Astrocyte of the spinal cord (primary cell): Measurements from ENCODE around the gene SHISAL1.
A peak's percentile ranks its signal among the peaks of the same experiment; 100 is the strongest.

ENCODE experiments used
- DNase-seq: peaks from one replicate; pipeline ENCODE4 v3.0.0; 2011; ENCODE audit warnings: low read depth, low spot score
- H3K4me3 ChIP-seq: 2 replicates; pipeline ENCODE4 v1.5.1; 2011; ENCODE audit warnings: low read depth, mild to moderate bottlenecking, low read length, moderate library complexity
- in situ Hi-C: cut with HindIII; loops from 2 replicates; pipeline ENCODE4 v1.10.0; 2017; ENCODE audit warnings: low sequenced_read_pairs
- TF ChIP-seq, protein P1 (sequence below): IDR thresholded peaks from 2 replicates; pipeline ENCODE4 v1.5.1; 2012; ENCODE audit warnings: low read depth, mild to moderate bottlenecking, low read length, inconsistent platforms

SHISAL1 gene

DNA sequence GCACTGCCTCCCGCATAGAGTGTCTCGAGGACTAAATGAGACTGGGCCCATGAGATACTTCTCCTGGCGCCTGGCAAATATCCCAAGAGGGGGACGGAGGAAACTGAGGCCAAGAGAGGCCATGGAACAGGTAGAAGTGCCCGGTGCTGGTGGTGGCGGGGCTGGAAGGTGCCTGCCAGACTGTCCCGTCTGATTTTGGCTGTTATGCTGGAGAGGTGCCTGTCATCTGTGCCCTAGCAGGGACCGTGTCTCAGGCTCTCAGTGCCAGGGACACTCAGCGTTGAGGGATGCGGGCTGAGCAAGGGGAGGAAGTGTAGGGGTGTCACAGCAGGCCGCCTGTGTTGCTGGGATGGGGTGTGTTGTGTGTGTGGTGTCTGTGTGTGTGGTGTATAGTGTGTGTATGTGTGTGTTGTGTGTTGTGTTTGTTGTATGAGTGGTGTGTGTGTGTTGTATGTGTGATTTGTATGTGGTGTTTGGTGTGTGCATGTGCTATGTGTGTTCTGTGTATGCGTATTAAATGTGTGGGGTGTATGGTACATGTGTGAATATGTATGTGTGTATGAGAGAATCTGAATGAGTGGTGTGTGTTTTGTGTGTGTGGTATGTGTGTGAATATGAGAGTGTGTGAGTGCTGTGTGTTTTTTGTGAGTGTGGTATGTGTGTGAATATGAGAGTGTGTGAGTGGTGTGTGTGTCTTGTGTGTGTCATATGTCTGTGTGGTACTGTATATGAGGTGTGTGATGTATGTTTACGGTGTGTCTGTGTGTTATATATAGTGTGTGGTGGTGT lies 21.3 kb upstream of the SHISAL1 start:
- TF ChIP-seq, protein P1, sequence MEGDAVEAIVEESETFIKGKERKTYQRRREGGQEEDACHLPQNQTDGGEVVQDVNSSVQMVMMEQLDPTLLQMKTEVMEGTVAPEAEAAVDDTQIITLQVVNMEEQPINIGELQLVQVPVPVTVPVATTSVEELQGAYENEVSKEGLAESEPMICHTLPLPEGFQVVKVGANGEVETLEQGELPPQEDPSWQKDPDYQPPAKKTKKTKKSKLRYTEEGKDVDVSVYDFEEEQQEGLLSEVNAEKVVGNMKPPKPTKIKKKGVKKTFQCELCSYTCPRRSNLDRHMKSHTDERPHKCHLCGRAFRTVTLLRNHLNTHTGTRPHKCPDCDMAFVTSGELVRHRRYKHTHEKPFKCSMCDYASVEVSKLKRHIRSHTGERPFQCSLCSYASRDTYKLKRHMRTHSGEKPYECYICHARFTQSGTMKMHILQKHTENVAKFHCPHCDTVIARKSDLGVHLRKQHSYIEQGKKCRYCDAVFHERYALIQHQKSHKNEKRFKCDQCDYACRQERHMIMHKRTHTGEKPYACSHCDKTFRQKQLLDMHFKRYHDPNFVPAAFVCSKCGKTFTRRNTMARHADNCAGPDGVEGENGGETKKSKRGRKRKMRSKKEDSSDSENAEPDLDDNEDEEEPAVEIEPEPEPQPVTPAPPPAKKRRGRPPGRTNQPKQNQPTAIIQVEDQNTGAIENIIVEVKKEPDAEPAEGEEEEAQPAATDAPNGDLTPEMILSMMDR, result no peak
- in situ Hi-C loops, result no loop called here
- H3K4me3 ChIP-seq, result no peak overlapping the region
- DNase-seq, result no peak

DNA sequence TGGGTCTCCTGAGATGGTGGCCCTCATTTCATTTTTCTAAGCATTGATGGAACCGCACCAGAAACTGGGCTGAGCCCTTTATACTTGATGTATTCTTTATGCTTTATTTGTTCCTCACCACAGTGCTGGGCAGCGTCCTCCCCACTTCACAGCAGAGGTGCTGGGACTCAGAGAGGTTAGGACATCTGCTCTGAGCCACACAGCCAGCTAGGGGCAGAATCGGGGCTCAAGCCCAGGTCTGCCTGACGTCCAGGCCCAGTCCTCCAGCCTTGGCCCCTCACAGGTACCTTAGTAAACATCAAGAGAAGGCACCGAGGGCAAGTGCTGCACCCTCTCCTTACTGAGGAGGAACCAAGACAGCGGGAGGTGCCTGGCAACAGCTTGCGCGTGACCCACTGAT lies 20.2 kb upstream of the SHISAL1 start:
- DNase-seq, result no peak
- TF ChIP-seq, protein P1, result no peak
- no peak overlapping the region for H3K4me3 ChIP-seq
- in situ Hi-C loops, result no loop called here

DNA sequence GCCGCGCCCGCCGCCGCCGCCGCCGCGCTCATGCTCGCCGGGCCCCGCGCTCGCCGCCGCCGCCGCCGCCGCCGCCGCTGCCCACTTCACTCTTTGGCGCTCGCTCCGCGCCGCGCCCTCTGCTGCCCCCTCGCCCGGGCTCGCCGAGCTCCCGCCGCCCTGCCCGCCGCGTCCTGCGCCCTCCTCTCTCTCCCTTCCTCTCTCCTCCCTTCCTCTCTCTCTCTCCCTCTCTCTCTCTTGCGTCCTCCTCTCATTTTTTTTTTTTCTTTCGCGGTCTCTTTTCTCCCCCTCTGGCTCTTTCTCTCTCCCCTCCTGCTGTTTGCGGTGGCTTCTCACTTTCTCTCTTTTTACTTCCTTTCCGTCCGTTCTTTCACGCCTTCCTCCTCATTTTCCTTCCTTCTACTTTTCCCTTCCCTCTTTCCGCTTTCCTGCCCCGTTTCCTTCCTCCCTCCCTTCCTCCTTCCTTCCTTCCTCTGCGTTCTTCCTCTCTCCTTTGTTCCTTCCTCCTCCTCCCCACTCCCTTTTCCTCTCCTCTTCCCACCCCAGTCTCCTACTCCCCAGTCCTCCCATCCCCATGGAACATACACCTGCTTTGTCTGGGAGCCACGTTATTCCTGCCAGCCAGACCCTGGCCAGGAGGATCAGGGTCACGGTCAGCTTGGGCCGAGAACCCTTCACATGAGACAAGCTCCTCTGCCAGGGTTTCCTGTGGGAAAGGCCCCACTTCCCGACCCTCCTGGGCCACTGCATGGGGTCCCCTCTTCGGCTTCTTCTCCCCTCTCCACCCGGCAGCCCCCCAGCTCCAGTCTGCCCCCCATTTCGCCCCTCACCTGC lies 19.3 kb upstream of the SHISAL1 start:
- TF ChIP-seq, protein P1, result no peak
- in situ Hi-C loops, result no loop called here
- peak overlapping the region; percentile 13 for H3K4me3 ChIP-seq
- DNase-seq, result no peak

DNA sequence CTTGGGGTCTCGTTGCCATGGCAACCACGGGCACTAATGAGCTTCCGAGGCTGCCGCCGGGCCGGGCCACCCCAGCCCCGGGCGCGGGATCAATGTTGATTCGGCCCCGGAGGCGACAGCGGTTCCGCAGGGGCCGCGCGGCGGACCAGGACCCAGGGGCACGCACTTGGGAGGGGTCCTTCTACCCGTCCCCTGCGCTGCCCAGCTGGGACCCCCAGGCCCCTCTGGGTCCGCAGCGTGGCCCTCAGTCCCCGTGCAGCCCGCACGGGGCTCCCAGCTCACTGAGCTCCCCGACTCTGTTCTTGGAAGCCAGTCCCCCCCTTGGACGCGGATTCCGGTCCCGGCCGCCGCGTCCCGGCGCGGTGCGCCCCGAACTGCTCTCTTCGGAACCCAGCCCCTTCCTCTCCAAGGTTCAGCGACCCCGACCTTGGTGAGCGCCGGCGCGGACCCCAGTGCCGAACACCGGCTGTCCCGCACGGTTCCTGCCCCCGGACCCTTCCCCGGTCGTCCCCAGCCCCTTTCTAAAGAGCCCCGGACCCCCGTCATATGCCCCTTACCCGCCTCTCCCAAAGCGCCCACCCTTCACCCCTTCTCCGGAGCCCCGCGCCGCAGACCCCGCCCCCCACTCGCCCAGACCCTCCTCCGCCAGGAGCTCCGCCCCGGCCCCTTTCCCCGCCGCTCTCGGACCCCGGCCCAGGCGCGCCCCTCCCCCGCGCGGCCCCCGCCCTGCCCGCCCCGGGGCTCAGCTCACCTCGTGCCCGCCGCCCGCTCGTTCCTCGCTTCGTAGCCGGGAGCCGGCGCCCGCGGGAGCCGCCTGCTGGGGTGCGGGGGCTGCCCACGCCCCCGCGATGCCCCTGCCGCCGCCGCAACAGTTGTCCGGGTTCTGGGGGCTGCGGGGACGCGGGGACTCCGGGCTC lies 18.3 kb upstream of the SHISAL1 start:
- DNase-seq, result no peak
- TF ChIP-seq, protein P1, result no peak
- H3K4me3 ChIP-seq, result peak overlapping the region; percentile 29
- in situ Hi-C loops, result no loop called here

DNA sequence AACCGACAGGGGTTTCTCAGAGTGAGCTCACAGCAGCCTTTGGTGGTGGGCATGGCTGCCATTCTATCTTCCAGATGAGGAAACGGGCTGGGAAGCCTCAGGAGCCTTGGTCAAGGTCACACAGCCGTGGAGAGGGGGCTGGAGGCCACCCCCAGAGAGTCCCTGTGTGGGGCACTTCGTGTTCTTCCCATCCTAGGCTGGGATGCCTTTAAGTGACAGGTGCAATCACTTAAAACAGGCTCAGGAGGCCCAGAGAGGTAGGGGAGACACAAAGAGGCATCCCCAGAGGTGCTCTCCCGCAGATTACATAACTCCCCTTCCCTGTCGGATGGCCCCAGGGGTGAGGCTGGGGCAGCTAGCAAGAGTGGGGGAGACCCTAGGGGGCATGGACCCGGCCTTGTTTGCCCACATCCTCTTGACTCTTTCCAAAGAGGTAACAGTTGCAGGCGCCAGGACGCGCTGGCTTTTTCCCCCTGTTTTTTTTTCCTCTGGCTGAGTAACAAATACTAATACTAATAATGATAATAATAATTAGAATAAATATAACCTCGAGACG lies 17.5 kb upstream of the SHISAL1 start:
- TF ChIP-seq, protein P1, result no peak
- in situ Hi-C loops, result no loop called here
- no peak for DNase-seq
- H3K4me3 ChIP-seq, result no peak overlapping the region

DNA sequence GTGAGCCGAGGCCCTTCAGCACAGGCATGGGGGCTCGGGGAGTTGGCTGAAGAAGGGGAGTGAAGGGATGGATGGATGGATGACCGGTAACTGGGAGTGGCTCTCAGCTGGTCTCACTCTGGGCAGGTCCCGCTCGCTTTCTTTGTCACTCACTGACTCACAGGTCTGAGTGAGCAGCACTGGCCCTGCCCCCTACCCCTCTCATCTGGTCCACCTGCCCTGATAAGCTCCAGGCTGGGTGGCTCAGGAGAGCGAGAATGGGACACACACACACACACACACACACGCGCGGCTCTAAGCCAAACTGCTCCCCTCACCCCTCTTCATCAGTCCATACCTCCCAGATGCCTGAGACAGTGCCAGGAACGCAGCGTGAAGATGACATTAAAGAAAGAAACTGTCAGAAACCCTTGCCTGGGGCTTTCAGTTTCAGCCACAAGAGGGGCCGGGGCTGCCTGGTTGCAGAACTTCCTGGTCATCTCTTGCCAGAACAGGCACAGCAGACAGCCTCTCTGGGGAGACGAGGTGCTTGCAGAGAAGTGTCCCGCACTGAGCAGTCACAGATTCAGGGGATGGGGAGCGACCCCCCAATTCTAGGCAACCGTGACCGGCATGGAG lies 16.5 kb upstream of the SHISAL1 start:
- DNase-seq, result no peak
- TF ChIP-seq, protein P1, result peak; percentile 16
- in situ Hi-C loops, result no loop called here
- H3K4me3 ChIP-seq, result no peak overlapping the region
